ENCODE measurements around the gene PTPRG.

GRCh38 chr3:62164746-62165145, 603.4 kb downstream of the PTPRG start:
- no peak for TF ChIP-seq CTCF (IDR thresholded peaks at IDR 0.05 in 2 of 3, conservative IDR thresholded peaks at IDR 0.05 in 1 of 3; ENCODE audit: borderline replicate concordance in 1 of 3, insufficient read depth in 1 of 3, low read depth in 2 of 3, low read length in 2 of 3)
- no peak for TF ChIP-seq POLR2AphosphoS5 (IDR thresholded peaks at IDR 0.05; ENCODE audit: low read depth, low read length)
- TF ChIP-seq EZH2phosphoT487 (IDR thresholded peaks at IDR 0.05; ENCODE audit: borderline replicate concordance): no peak
